Measurements from ENCODE around the gene KCNS3.

- no peak for TF ChIP-seq SUZ12 (IDR thresholded peaks at IDR 0.05)
- no peak for TF ChIP-seq TARDBP (IDR thresholded peaks at IDR 0.05)
- no peak for TF ChIP-seq FOXM1 (IDR thresholded peaks at IDR 0.05; ENCODE audit: borderline replicate concordance)
- TF ChIP-seq SP1 (IDR thresholded peaks at IDR 0.05): no peak
- TF ChIP-seq FOXK2 (IDR thresholded peaks at IDR 0.05): no peak
- no peak for TF ChIP-seq LEF1 (IDR thresholded peaks at IDR 0.05; ENCODE audit: borderline replicate concordance)
- TF ChIP-seq FOXA1 (IDR thresholded peaks at IDR 0.05): no peak
- no peak for TF ChIP-seq ELF4 (IDR thresholded peaks at IDR 0.05)
- TF ChIP-seq L3MBTL2 (conservative IDR thresholded peaks at IDR 0.05): no peak
- no peak for TF ChIP-seq PKNOX1 (IDR thresholded peaks at IDR 0.05)
- no peak for TF ChIP-seq NFRKB (IDR thresholded peaks at IDR 0.05)
- TF ChIP-seq BHLHE40 (IDR thresholded peaks at IDR 0.05; ENCODE audit: borderline replicate concordance): no peak
Observed at GRCh38 chr2:17935242-17935885, 56.9 kb downstream of the KCNS3 start.

Data from HEK293T (cell line).